Esophagus (tissue), 2 donors: Measurements from ENCODE around the gene CACNA1B. TPM values are rescaled to one million over a fixed set of nuclear protein-coding genes. Genes with fewer than 3 reads are reported as not detected.
"Not testable (repeated sequence)": the region's sequence is repeated elsewhere in the genome, so short reads cannot be mapped to it uniquely, and the experiment has no call there.

Experiments
- H3K27ac ChIP-seq, 2 donors: one replicate each; pipeline ENCODE4 v1.5.1; 2013; ENCODE audit warnings: low read depth in 2 of 2, mild to moderate bottlenecking in 2 of 2, inconsistent platforms in 1 of 2, low read length in 1 of 2, moderate library complexity in 1 of 2
- H3K27me3 ChIP-seq, 2 donors: one replicate each; pipeline ENCODE4 v1.6.1; 2013; ENCODE audit warnings: low read length in 2 of 2, control low read depth in 1 of 2, mild to moderate bottlenecking in 1 of 2; ENCODE audit not compliant: insufficient read depth in 2 of 2, control insufficient read depth in 1 of 2
- H3K36me3 ChIP-seq, 2 donors: one replicate each; pipeline ENCODE4 v1.6.1; 2013; ENCODE audit warnings: low read length in 1 of 2; ENCODE audit not compliant: control insufficient read depth in 2 of 2, insufficient read depth in 2 of 2
- H3K4me1 ChIP-seq, 2 donors: one replicate each; pipeline ENCODE4 v1.6.1; 2013; ENCODE audit warnings: low read length in 1 of 2; ENCODE audit not compliant: control insufficient read depth in 2 of 2, insufficient read depth in 2 of 2
- H3K4me3 ChIP-seq, 2 donors: one replicate each; pipeline ENCODE4 v1.5.1; 2013; ENCODE audit warnings: low read length in 2 of 2, mild to moderate bottlenecking in 2 of 2, low read depth in 1 of 2, moderate library complexity in 1 of 2
- H3K9me3 ChIP-seq, 2 donors: one replicate each; pipeline ENCODE4 v1.6.1; 2013; ENCODE audit warnings: mild to moderate bottlenecking in 2 of 2, low read depth in 1 of 2, low read length in 1 of 2, moderate library complexity in 1 of 2; ENCODE audit not compliant: control insufficient read depth in 2 of 2, insufficient read depth in 1 of 2
- WGBS, 2 donors: extraction: QIAGEN DNeasy Blood & Tissue Kit; methylation state at CpG; one replicate each; pipeline ENCODE4 v1.1.7; 2013; 5-methylcytosine and 5-hydroxymethylcytosine counted together
- polyA plus RNA-seq, 2 donors: library from polyadenylated mRNA; stranded (reverse); fragments of 200-250 nt; gene quantifications; one replicate each; pipeline ENCODE4 v1.2.3, GENCODE V29; 2013
- donor health status: healthy with polysubstance abuse.
- donor health status: Bipolar disorder and iron deficiency.

The CACNA1B gene
- polyA plus RNA-seq, 2 donors, result under 0.01 TPM

- 70 to 82% methylated on average over 7 of the region's 7 CpGs for WGBS, 2 donors
- not testable (repeated sequence) for H3K9me3 ChIP-seq
Observed at GRCh38 chr9:138143491-138143890, 265.9 kb downstream of the CACNA1B start.

GRCh38 chr9:138147556-138147955 lies 270.0 kb downstream of the CACNA1B start:
- not testable (repeated sequence) for H3K27ac ChIP-seq, H3K4me1 ChIP-seq, H3K36me3 ChIP-seq, H3K9me3 ChIP-seq, H3K27me3 ChIP-seq
- WGBS, 2 donors, result 15 to 34% methylated on average over 14 to 31 of the region's 34 CpGs
- peak overlapping the region in 1 of 2 donors; percentile 44 for H3K4me3 ChIP-seq

More at GRCh38 chr9:138143491-138143890, 265.9 kb downstream of the CACNA1B start:
- not testable (repeated sequence) for H3K4me3 ChIP-seq, H3K27me3 ChIP-seq, H3K36me3 ChIP-seq, H3K27ac ChIP-seq, H3K4me1 ChIP-seq

GRCh38 chr9:138149672-138150656 lies 272.4 kb downstream of the CACNA1B start:
- 10 to 23% methylated on average over 80 to 81 of the region's 81 CpGs for WGBS, 2 donors
- not testable (repeated sequence) for H3K36me3 ChIP-seq, H3K27me3 ChIP-seq, H3K4me1 ChIP-seq, H3K9me3 ChIP-seq
- Histone ChIP-seq H3K4me3 (peak overlapping the region; percentile 44 to 71), H3K27ac (peak overlapping the region in 1 of 2 donors; percentile 68)

GRCh38 chr9:138155788-138156187 lies 278.2 kb downstream of the CACNA1B start:
- H3K27ac ChIP-seq, H3K36me3 ChIP-seq, H3K27me3 ChIP-seq, H3K4me3 ChIP-seq, H3K9me3 ChIP-seq, H3K4me1 ChIP-seq: not testable (repeated sequence)
- 74 to 86% methylated on average over 5 of the region's 5 CpGs for WGBS, 2 donors

GRCh38 chr9:138166793-138167192 lies 289.2 kb downstream of the CACNA1B start:
- H3K4me1 ChIP-seq, H3K4me3 ChIP-seq, H3K27ac ChIP-seq, H3K36me3 ChIP-seq, H3K27me3 ChIP-seq, H3K9me3 ChIP-seq: not testable (repeated sequence)
- 2 to 29% methylated on average over 1 of the region's 1 CpG for WGBS, 2 donors
